ENCODE results near the gene SLC39A11.

GRCh38 chr17:72998343-72998742, 94.1 kb downstream of the SLC39A11 start:
- TF ChIP-seq CTCF (conservative IDR thresholded peaks at IDR 0.05 in 1 of 2, IDR thresholded peaks at IDR 0.05 in 1 of 2; ENCODE audit: extremely low read depth in 1 of 2, insufficient read depth in 1 of 2, low read depth in 1 of 2, low read length in 2 of 2) (no peak), EZH2 (IDR thresholded peaks at IDR 0.05; ENCODE audit: borderline replicate concordance, low read length) (no peak)
